HG03039 (cell line): ENCODE results near the gene KIAA0513.
A peak's percentile ranks its signal among the peaks of the same experiment; 100 is the strongest.

ENCODE experiments used
- ATAC-seq: cut with Tn5 transposase; IDR thresholded peaks from one replicate; pipeline ENCODE4 v1.9.1; 2021; ENCODE audit warnings: mild to moderate bottlenecking, moderate library complexity; ENCODE audit not compliant: unreplicated experiment

Gene KIAA0513

DNA sequence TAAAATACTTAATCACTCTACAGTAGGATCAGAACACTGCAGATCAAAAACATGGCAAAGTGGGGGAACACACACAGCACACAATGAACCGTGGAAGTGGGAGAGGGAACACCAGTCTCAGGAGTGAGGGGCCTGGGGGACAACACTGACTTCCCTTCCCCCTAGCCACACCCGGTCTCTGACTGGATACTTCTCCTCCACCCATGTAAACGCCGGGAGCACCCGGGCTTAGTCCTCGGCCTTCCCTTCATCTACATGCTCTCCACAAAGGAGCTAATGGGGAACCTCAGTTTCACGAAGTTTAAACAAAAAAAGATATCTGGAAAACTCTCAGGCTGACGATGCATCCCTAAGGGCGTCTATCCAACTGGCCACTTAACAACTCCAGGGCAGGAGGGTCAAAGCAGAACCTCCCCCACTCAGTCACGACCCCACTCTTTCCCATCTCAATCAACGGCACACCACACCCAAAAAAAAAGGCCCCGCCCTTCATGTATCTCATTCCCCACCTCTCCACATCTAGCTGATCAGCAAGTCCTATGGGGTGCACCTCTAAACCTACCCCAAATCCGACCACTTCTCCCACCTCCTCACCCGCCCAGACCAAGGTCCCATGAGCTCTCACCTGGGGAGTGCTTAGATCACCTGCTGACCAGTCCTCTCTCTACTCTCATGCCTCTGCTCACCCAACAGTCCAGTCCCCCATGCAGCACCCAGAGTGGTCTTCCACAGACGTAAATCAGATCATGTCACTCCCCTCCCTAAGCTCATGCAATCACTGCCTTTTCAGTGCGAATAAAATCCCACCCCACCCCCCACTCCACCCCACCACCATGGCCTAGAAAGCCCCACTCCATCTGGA lies 23.6 kb upstream of the KIAA0513 start:
- ATAC-seq: no peak

DNA sequence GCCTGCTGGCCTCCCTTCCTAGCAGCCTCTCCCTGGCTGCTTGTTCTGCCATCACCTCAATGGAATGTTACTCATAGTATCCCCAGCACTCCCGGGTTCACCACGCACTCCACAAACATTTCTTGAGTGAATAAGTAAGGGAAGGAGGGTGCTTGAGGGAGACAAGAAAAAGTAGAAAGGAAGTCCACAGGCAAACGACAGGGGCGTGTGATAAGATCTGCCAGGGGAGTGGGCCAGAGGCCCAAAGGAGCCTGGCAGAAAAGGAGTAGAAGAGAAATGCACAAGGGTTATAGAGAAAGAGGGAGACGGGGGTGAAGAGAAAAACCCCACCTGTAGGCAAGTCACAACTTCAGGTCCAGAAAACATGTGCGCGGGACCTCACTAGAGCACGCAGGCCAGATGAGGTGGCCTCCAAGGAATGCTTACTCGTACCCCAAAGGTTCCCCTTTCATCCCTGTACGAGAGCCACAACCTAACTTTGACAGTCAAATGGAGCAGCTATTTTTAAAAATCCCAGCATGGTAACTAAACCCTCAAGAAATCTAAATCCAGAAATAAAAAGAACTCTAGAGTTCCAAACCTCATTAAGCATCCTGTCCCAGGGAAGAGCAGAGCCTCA lies 22.9 kb upstream of the KIAA0513 start:
- no peak for ATAC-seq

- no peak for ATAC-seq
These were observed 22.1 kb upstream of the KIAA0513 start for GRCh38 chr16:85005285-85006069.

GRCh38 chr16:85006639-85007038 lies 21.0 kb upstream of the KIAA0513 start:
- ATAC-seq: no peak

DNA sequence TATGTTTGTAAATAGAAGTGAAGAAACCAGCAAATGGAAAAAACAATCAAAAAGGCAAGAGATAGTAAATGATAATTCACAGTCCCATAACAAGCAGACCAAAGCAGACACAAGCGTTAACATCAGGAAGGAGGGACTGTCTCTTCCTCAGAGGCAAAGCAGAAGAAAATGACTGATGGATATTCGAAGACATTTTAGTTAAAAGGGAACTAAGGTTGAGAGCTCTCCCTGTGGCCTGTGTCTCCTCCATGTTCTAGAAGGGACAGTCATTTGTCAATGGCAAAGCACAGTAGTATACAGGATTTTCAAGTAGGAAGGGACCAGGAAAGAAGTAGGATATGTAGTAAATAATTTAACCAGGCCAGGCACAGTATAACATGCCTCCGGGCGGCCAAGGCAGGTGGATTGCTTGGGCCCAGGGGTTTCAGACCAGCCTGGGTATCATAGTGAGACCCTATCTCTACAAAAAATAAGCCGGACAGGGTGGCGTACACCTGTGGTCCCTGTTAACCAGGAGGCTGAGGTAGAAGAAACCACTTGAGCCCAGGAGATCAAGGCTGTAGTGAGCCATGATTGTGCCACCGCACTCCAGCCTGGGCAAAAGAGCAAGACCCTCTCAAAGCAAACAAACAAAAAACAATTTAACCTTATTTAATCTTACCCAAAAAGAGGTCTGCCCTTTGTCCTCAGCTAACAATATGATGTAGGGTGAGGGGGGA lies 19.9 kb upstream of the KIAA0513 start:
- ATAC-seq: no peak

DNA sequence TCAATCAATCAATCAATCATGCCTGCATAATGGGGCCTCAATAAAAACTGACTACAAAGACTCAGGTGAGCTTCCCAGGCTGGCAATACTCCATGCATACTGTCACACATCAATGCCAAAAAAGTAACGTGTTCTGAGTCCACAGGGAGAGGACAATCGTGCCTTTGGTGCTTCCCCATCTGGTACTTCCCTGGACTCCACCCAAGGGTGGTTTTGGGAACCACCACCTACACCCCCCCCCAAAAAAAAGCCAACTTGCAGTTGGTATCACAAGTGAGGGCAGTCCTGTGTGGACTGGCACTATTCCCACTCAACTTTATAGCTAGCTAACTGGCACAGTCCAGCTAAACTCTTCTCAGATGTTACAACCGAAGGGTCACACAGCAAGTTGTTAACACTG lies 19.3 kb upstream of the KIAA0513 start:
- ATAC-seq: no peak

- peak; percentile 6 for ATAC-seq
These were observed 17.1 kb upstream of the KIAA0513 start for GRCh38 chr16:85010446-85010930.

DNA sequence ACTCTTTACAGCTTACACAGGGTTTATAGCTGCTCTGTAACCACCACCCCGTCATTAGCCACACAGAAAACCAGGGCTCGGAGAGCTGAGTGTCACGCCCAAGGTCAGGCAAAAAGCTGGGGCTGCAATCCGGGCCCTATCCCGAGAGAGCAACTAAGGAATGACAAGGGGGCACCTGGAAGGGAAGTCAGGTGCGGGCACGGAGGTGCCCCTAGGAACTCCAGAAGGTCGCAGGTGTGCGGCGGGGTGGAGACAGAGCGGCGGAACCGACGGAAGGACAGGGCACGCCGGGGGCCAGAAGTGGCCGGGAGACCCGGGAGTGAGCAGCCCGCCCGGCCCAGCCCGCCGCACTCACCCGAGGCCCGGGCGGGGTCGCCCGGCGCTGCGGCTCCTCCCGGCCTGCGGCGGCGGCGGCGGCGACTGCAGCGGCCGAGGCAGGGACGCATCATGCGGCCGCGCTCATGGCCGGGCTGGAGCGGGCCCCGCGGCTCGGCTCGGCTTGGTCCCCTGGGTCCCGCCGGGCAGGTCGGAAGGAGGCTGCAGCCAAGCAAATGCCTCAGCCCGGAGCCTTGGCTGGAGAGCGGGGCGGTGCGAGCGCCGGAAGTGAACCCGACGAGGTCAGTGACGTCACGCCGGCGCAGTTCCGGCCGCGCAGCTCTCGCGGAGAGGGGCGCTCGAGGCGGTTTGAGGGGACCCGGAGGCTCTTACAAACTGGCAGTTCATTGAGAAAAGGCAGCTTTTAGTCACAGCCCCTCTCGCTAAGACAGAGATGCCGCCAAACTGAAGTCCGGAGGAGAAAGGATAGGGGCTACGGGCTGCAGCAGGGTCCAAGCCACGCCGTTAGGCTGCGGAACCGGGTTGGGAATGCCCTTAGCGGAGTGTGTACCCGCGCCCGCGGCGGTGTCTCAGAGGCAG lies 16.4 kb upstream of the KIAA0513 start, which contains the start of gene ZDHHC7:
Gene ZDHHC7 (minus strand): TSS at position 605 of the 915 bp plus-strand sequence. CDS start 20,917 bp downstream, outside the sequence.
- peak; percentile 87 for ATAC-seq

- no peak for ATAC-seq
These were observed 15.7 kb upstream of the KIAA0513 start for GRCh38 chr16:85011846-85012284.

DNA sequence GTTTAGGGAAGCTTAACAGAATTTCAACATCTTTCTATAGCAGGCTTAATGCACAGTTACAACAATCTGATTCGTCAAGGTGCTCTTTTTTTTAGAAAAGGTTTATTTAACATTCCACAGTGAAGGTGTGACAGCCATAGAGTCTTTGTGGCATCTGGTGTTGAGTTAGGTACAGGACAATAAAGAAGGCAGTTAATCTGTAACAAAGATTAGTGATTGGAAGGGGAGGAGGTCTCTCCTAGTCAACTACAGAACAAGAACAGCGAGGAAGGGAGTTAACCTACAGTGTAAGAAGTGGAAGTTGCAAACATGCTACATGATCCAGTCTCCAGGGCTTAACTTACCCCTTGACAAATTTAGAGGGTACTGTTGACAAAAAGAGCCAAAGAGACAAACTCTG lies 13.3 kb upstream of the KIAA0513 start:
- no peak for ATAC-seq

- no peak for ATAC-seq
These were observed 12.0 kb upstream of the KIAA0513 start for GRCh38 chr16:85015481-85016187.

- ATAC-seq: no peak
These were observed 10.4 kb upstream of the KIAA0513 start for GRCh38 chr16:85017151-85017550.

- no peak for ATAC-seq
These were observed 10.0 kb upstream of the KIAA0513 start for GRCh38 chr16:85017633-85018032.

- ATAC-seq: no peak
These were observed 8.9 kb upstream of the KIAA0513 start for GRCh38 chr16:85018529-85019236.

DNA sequence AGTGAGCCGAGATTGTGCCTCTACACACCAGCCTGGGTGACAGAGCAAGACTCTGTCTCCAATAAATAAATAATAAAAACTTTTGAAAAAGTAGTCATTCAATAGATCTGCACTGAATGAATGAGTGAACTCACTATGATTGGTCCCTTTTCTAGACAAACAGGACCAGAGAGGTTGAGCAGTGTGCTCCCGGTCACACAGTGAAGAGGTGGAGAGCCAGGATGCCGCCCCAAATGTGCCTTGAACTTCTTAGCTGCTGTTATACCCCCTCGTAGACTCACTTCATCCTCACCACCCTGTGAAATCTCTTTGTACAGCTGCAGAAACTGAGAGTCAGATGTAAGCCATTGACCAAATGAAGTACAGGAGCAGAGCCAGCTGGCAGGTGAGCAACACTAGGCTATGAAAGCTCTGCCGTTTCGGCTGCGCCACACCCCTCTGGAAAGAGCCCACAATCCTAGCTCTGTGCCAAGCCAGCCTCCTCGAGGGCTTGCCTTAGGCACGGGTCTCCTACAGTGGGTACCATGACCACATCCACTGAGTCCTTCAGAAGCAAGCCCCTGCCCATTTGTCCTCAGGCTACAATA lies 7.8 kb upstream of the KIAA0513 start:
- no peak for ATAC-seq

- ATAC-seq: no peak
These were observed 1.6 kb upstream of the KIAA0513 start for GRCh38 chr16:85025781-85026653.

GRCh38 chr16:85026703-85027102 lies 892 bp upstream of the KIAA0513 start:
- no peak for ATAC-seq
